GM12892 (cell line): ENCODE measurements around the gene ANK3.

Experiments
- POLR2A ChIP-seq: IDR thresholded peaks from 2 replicates; pipeline ENCODE4 v1.6.1; 2011; ENCODE audit warnings: low read depth, low read length, control low read depth
- POLR2AphosphoS5 ChIP-seq: IDR thresholded peaks from 2 replicates; pipeline ENCODE4 v1.6.1; 2011; ENCODE audit warnings: low read depth, low read length, control low read depth

DNA sequence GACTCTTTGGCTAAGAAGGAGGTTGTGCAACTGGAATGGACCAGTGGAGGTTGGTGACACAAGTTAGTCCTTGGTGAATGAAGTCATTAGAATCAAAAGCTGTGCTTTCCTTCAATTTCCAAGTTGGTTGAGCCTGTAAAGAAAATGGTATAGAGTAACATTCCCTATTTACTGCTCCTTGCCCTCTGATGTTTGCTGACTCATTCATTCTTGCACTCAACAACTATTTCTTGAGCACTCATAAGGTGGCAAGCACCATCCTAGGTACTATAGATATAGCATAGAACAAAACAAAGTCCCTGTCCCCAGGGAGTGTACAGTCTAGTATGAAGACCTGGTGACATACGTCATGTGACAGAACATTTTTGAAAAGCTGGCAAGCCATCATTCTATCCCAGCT is 364.4 kb downstream of the ANK3 start:
- TF ChIP-seq POLR2A (no peak), POLR2AphosphoS5 (no peak)
